Gastroesophageal sphincter (tissue), 3 donors: Measurements from ENCODE around the gene CEL.

Source experiments
- EP300 ChIP-seq: sonication (generic); formaldehyde crosslinking; IDR thresholded peaks from one replicate; pipeline ENCODE4 v1.6.1; 2017; ENCODE audit warnings: antibody characterized with exemption, mild to moderate bottlenecking
- POLR2AphosphoS5 ChIP-seq: sonication (generic); formaldehyde crosslinking; IDR thresholded peaks from one replicate; pipeline ENCODE4 v1.6.1; 2017; ENCODE audit warnings: antibody characterized with exemption
- TF ChIP-seq, protein P1 (sequence below), 4 experiments: fragments of 200-600 bp in 2 of 4; fragments of 450-650 bp in 2 of 4; sonication (generic) in 1 of 4; IDR thresholded peaks; one replicate each; pipeline ENCODE4 v1.5.1; 2017 to 2019; ENCODE audit warnings: antibody characterized with exemption in 4 of 4, mild to moderate bottlenecking in 2 of 4, moderate library complexity in 2 of 4

DNA sequence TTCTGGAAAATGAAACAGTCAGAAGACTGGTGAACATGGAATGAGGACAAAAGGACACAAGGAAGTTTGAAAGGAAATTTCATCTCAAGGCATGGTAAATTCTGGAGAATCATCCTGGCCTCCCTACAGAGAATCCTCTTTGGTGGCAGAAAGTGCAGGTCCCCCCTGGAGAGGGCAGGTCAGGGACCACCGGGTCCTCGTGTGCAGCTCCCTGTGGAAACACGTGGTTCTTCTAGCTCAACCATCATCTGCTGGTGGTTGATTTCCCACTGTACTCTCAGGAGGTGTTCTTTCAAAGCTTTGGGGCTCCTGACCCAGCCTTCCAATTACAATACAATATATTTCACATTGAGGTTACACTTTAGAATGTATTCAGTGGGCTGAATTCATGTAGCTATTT, 33.6 kb upstream of the CEL start:
- TF ChIP-seq, protein P1, sequence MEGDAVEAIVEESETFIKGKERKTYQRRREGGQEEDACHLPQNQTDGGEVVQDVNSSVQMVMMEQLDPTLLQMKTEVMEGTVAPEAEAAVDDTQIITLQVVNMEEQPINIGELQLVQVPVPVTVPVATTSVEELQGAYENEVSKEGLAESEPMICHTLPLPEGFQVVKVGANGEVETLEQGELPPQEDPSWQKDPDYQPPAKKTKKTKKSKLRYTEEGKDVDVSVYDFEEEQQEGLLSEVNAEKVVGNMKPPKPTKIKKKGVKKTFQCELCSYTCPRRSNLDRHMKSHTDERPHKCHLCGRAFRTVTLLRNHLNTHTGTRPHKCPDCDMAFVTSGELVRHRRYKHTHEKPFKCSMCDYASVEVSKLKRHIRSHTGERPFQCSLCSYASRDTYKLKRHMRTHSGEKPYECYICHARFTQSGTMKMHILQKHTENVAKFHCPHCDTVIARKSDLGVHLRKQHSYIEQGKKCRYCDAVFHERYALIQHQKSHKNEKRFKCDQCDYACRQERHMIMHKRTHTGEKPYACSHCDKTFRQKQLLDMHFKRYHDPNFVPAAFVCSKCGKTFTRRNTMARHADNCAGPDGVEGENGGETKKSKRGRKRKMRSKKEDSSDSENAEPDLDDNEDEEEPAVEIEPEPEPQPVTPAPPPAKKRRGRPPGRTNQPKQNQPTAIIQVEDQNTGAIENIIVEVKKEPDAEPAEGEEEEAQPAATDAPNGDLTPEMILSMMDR (IDR thresholded peaks at IDR 0.05) = no peak
- TF ChIP-seq POLR2AphosphoS5 = no peak
- TF ChIP-seq EP300 = no peak
